SW480 (cell line): Measurements from ENCODE around the gene CAMTA1.
A peak's percentile ranks its signal among the peaks of the same experiment; 100 is the strongest.

ENCODE experiments used
- DNase-seq: peaks from one replicate; pipeline ENCODE4 v3.0.0-alpha.2; 2016; ENCODE audit warnings: low spot score

Gene CAMTA1

GRCh38 chr1:7455796-7456721 is 670.8 kb downstream of the CAMTA1 start:
- no peak for DNase-seq

GRCh38 chr1:7456722-7457082 is 671.4 kb downstream of the CAMTA1 start:
- DNase-seq: no peak

GRCh38 chr1:7457811-7458210 is 672.6 kb downstream of the CAMTA1 start:
- no peak for DNase-seq

GRCh38 chr1:7458946-7459345 is 673.7 kb downstream of the CAMTA1 start:
- no peak for DNase-seq

- DNase-seq: no peak
Measured at GRCh38 chr1:7459914-7460313, 674.7 kb downstream of the CAMTA1 start.

GRCh38 chr1:7460807-7461206 is 675.6 kb downstream of the CAMTA1 start:
- DNase-seq: no peak

- DNase-seq: no peak
Measured at GRCh38 chr1:7462617-7463016, 677.4 kb downstream of the CAMTA1 start.

- no peak for DNase-seq
Measured at GRCh38 chr1:7463526-7463925, 678.3 kb downstream of the CAMTA1 start.

GRCh38 chr1:7464736-7465135 is 679.5 kb downstream of the CAMTA1 start:
- no peak for DNase-seq

- no peak for DNase-seq
Measured at GRCh38 chr1:7467476-7468175, 682.4 kb downstream of the CAMTA1 start.

GRCh38 chr1:7468248-7468647 is 683.0 kb downstream of the CAMTA1 start:
- no peak for DNase-seq

GRCh38 chr1:7469255-7469938 is 684.1 kb downstream of the CAMTA1 start:
- no peak for DNase-seq

- DNase-seq: peak; percentile 70
Measured at GRCh38 chr1:7470904-7471638, 685.8 kb downstream of the CAMTA1 start.

- no peak for DNase-seq
Measured at GRCh38 chr1:7471836-7472235, 686.6 kb downstream of the CAMTA1 start.

GRCh38 chr1:7473223-7474142 is 688.2 kb downstream of the CAMTA1 start:
- DNase-seq: no peak

- no peak for DNase-seq
Measured at GRCh38 chr1:7474143-7474490, 688.9 kb downstream of the CAMTA1 start.

GRCh38 chr1:7474786-7475502 is 689.7 kb downstream of the CAMTA1 start:
- no peak for DNase-seq

GRCh38 chr1:7475691-7476090 is 690.4 kb downstream of the CAMTA1 start:
- no peak for DNase-seq

- no peak for DNase-seq
Measured at GRCh38 chr1:7476402-7476801, 691.1 kb downstream of the CAMTA1 start.

- DNase-seq: no peak
Measured at GRCh38 chr1:7476861-7477547, 691.8 kb downstream of the CAMTA1 start.
